Karpas-422 (cell line): ENCODE results near the gene WAC. TPM values are rescaled to one million over a fixed set of nuclear protein-coding genes. Genes with fewer than 3 reads are reported as not detected.
A peak's percentile ranks its signal among the peaks of the same experiment; 100 is the strongest.
"Not testable (repeated sequence)": the region's sequence is repeated elsewhere in the genome, so short reads cannot be mapped to it uniquely, and the experiment has no call there.

ENCODE experiments used
- DNase-seq: peaks from one replicate; pipeline ENCODE4 v3.0.0-alpha.2; 2015
- H2AFZ ChIP-seq: fragments of 200-600 bp; sonication (generic); 2 replicates; pipeline ENCODE4 v1.6.1; 2014; ENCODE audit warnings: antibody characterized with exemption, low read length, mixed read lengths
- H3K27ac ChIP-seq: fragments of 200-600 bp; sonication (generic); 2 replicates; pipeline ENCODE4 v1.5.1; 2014; ENCODE audit warnings: mild to moderate bottlenecking, low read length, moderate library complexity
- H3K27me3 ChIP-seq: fragments of 200-600 bp; sonication (generic); 2 replicates; pipeline ENCODE4 v1.6.1; 2014; ENCODE audit warnings: low read length, mixed read lengths
- H3K36me3 ChIP-seq: fragments of 200-600 bp; sonication (generic); 2 replicates; pipeline ENCODE4 v1.6.1; 2014; ENCODE audit warnings: low read length, mixed read lengths; ENCODE audit not compliant: insufficient read depth
- H3K4me1 ChIP-seq: fragments of 200-600 bp; sonication (generic); 2 replicates; pipeline ENCODE4 v1.6.1; 2014; ENCODE audit warnings: mild to moderate bottlenecking, low read length, mixed read lengths
- H3K4me2 ChIP-seq: fragments of 200-600 bp; sonication (generic); 2 replicates; pipeline ENCODE4 v1.6.1; 2014; ENCODE audit warnings: low read length, low read depth, mild to moderate bottlenecking; ENCODE audit not compliant: poor library complexity, severe bottlenecking
- H3K4me3 ChIP-seq: fragments of 200-600 bp; sonication (generic); 2 replicates; pipeline ENCODE4 v1.5.1; 2014; ENCODE audit warnings: mild to moderate bottlenecking, antibody characterized with exemption, low read length, mixed read lengths
- H3K79me2 ChIP-seq: fragments of 200-600 bp; sonication (generic); 2 replicates; pipeline ENCODE4 v1.6.1; 2014; ENCODE audit warnings: mild to moderate bottlenecking, low read length, mixed read lengths
- H3K9ac ChIP-seq: fragments of 200-600 bp; sonication (generic); 2 replicates; pipeline ENCODE4 v1.6.0; 2014; ENCODE audit warnings: low read length
- H3K9me2 ChIP-seq: fragments of 200-600 bp; sonication (generic), shearing (Covaris generic); replicated peaks from 2 replicates; pipeline ENCODE4 v1.6.0; 2014; ENCODE audit warnings: mild to moderate bottlenecking, low read length, moderate library complexity; ENCODE audit not compliant: insufficient read depth
- H3K9me3 ChIP-seq: fragments of 300-700, 200-600 bp; sonication (generic); 2 replicates; pipeline ENCODE4 v1.6.1; 2014; ENCODE audit warnings: low read length, mixed read lengths
- H4K20me1 ChIP-seq: fragments of 200-600 bp; sonication (generic); 2 replicates; pipeline ENCODE4 v1.6.1; 2014; ENCODE audit warnings: mild to moderate bottlenecking, antibody characterized with exemption, low read length, low read depth; ENCODE audit not compliant: insufficient read depth
- total RNA-seq: library from RNA; depleted of rRNA; stranded (reverse); fragments of >200 nt; shearing (Covaris generic); gene quantifications from 2 replicates; pipeline ENCODE4 v1.2.3, GENCODE V29; 2014; ENCODE audit warnings: low replicate concordance; rRNA removed

The WAC gene, protein sequence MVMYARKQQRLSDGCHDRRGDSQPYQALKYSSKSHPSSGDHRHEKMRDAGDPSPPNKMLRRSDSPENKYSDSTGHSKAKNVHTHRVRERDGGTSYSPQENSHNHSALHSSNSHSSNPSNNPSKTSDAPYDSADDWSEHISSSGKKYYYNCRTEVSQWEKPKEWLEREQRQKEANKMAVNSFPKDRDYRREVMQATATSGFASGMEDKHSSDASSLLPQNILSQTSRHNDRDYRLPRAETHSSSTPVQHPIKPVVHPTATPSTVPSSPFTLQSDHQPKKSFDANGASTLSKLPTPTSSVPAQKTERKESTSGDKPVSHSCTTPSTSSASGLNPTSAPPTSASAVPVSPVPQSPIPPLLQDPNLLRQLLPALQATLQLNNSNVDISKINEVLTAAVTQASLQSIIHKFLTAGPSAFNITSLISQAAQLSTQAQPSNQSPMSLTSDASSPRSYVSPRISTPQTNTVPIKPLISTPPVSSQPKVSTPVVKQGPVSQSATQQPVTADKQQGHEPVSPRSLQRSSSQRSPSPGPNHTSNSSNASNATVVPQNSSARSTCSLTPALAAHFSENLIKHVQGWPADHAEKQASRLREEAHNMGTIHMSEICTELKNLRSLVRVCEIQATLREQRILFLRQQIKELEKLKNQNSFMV
- 102 and 156 TPM in 2 replicates for total RNA-seq

DNA sequence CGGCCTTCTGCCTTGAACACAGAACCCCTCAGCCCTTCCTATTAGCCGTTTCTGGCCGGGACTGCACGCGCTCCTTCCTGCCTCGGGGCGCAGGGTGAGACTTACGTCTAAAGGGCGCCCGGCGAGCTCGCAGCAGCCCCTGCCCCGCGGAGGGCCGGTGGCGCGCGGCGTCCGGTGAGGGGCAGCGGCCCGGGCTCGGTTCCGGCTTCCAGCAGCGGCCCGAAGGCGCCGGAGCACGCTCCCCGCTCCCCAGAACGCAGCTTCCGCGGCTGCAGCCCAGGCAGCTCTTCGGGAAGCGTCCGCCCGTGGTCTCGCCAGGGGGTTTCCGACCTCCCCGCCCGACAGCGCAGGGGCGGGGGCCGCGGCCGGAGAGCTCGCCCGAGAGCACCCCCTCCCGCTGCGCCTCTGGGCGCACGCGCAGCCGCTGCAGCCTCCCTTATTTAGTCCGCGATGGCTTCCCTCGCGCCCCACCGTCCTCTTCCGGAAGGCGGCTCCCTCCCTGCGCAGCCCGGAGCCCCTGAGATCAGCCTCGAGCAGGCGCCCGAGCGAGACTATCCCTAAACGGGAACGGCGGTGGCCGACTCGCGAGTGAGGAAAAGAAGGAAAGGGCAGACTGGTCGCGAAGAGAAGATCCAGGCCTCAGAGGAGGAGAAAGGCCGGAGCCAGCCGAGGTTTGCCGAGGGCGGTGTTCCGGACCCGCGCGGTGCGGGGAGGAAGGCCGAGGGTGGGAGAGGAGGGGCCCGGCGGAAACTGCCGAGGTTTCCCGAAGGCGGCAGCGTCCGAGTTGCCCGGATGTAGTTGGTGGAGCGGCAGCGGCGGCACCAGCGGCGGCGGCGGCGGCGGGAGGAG lies at the start of gene WAC:
Gene WAC (plus strand): TSS at position 782 of the 849 bp plus-strand sequence. CDS start 462 bp downstream, outside the sequence.
- peaks cover 61% of the 10 kb centered on the region for H3K79me2 ChIP-seq
- peaks cover 13% of the 10 kb centered on the region for H4K20me1 ChIP-seq
- H3K27me3 ChIP-seq: no peaks in the 10 kb centered on the region
- peaks cover 42% of the 10 kb centered on the region for H3K4me1 ChIP-seq
- no peaks in the 10 kb centered on the region for H3K9me2 ChIP-seq
- peak within 1 kb of the TSS; percentile 89 for H3K27ac ChIP-seq
- DNase-seq: peak; percentile 98
- H3K4me2 ChIP-seq: peak within 1 kb of the TSS; percentile 87
- H3K4me3 ChIP-seq: peak within 1 kb of the TSS; percentile 97
- H2AFZ ChIP-seq: peak within 1 kb of the TSS; percentile 88
- peaks cover 52% of the 10 kb centered on the region for H3K36me3 ChIP-seq
- 0 out of 2 replicates have a peak, but pooled peaks cover 2% of the 10 kb centered on the region for H3K9me3 ChIP-seq
- H3K9ac ChIP-seq: peak within 1 kb of the TSS; percentile 98

DNA sequence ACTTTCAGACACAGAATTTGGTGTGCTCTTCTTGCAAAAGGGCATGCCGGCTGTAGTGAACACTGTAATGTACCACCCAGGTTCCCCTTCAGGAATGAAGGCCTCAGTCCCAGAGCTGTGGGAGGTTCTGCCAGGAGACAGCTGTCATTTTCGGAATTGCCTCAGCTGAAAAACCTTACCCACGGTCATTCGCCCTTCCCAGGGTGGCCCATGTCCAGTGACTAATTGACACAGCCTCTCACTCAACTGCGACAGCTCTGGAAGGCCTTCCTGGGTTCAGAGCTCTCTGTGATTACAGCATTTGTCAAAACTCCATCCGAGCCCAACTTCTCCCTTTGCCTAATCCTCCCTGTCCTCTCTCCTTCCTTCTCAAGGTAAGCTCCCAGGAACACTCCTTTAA lies 43.7 kb upstream of the WAC start:
- DNase-seq: no peak
- H4K20me1 ChIP-seq: no peaks in the 10 kb centered on the region
- no peak overlapping the region for H3K4me3 ChIP-seq
- H3K4me2 ChIP-seq: no peak overlapping the region
- H3K27me3 ChIP-seq: no peaks in the 10 kb centered on the region
- H3K9me3 ChIP-seq: no peaks in the 10 kb centered on the region
- no peak overlapping the region for H3K27ac ChIP-seq
- no peaks in the 10 kb centered on the region for H3K9me2 ChIP-seq
- no peaks in the 10 kb centered on the region for H3K4me1 ChIP-seq
- no peaks in the 10 kb centered on the region for H3K36me3 ChIP-seq
- H3K79me2 ChIP-seq: no peaks in the 10 kb centered on the region
- H3K9ac ChIP-seq: no peak overlapping the region
- no peak overlapping the region for H2AFZ ChIP-seq

DNA sequence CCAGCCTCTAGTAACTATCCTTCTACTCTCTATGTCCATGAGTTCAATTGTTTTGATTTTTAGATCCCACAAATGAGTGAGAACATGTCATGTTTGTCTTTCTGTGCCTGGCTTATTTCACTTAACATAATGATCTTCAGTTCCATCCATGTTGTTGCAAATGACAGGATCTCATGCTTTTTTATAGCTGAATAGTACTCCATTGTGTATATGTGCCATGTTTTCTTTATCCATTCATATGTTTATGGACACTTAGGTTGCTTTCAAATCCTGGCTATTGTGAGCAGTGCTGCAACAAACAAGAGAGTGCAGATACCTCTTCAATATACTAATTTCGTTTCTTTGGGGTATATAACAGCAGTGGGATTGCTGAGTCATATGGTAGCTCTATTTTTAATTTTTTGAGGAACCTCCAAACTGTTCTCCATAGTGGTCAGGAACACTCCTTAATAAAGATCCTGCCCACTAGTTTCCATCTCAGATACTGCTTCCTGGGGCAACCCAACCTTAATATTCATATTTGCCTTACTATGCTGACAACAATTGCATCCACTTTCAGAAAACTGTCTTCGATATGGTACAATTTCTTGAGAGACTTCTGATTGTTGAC lies 42.6 kb upstream of the WAC start:
- not testable (repeated sequence) for DNase-seq, H3K27ac ChIP-seq, H3K4me1 ChIP-seq, H3K4me3 ChIP-seq, H3K9me2 ChIP-seq, H3K79me2 ChIP-seq, H3K4me2 ChIP-seq, H3K27me3 ChIP-seq, H3K36me3 ChIP-seq, H3K9me3 ChIP-seq, H4K20me1 ChIP-seq, H3K9ac ChIP-seq, H2AFZ ChIP-seq

DNA sequence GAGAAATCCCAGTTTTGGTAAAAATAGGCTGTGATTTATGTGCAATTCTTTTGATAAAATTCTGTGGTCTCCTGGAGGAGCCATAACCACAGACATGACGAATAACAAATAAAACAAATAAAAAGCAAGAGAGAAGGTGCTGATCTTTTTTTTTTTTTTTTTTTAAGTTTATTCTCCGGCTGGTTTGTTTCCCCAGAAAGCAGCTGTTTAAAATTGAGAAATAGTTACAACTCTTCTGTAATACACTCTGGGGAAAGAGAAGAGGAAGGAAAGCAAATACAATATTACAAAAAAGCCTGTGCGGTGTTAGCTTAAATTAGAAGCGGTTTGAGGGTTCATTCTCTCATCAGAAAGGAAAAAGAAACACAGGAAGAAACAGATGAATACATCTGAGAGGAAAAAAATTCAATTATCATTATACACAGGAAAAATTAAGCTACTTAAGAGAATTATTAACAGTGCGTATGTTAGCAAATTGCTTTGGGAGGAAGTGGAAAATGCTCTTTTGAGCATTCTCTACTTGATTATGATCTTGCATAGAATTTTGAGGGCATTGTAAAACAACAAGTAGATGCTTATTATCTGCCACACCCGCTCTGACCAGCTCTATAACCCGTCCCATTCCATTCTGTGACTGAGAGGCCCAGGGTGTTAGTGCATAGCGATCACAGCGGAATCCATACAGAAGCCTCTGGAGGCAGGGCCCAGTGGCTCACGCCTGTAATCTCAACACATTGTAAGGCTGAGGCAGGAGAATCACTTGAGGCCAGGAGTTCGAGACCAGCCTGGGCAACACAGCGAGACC lies 40.6 kb upstream of the WAC start:
- H3K27me3 ChIP-seq: no peaks in the 10 kb centered on the region
- no peaks in the 10 kb centered on the region for H3K9me2 ChIP-seq
- H3K9ac ChIP-seq: no peak overlapping the region
- no peaks in the 10 kb centered on the region for H4K20me1 ChIP-seq
- no peak overlapping the region for H3K4me2 ChIP-seq
- no peaks in the 10 kb centered on the region for H3K9me3 ChIP-seq
- no peaks in the 10 kb centered on the region for H3K4me1 ChIP-seq
- no peaks in the 10 kb centered on the region for H3K36me3 ChIP-seq
- H2AFZ ChIP-seq: no peak overlapping the region
- no peak overlapping the region for H3K4me3 ChIP-seq
- H3K27ac ChIP-seq: no peak overlapping the region
- no peaks in the 10 kb centered on the region for H3K79me2 ChIP-seq
- DNase-seq: no peak

DNA sequence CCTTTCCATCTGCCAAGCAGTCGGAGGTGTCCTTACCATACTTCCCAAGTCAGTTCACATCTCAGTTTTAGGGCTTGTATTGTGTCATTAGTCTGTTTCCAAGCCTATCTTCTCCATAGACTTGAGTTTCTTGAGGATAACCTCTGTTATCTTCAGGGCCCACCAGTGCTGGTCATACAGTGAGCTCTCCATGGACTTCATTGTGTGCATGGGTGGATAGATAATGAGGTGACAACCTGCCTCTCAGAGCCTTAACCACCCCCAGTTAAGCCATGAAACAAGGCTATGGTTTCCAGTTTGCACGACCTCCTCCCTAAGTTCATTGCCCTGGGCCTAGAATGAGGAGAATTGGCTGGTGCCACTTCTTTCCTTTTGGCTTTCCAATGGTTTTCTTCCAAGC lies 38.5 kb upstream of the WAC start:
- no peak for DNase-seq
- no peak overlapping the region for H3K27ac ChIP-seq
- H3K9me3 ChIP-seq: no peaks in the 10 kb centered on the region
- H3K79me2 ChIP-seq: no peaks in the 10 kb centered on the region
- no peak overlapping the region for H3K9ac ChIP-seq
- H3K27me3 ChIP-seq: no peaks in the 10 kb centered on the region
- H3K4me1 ChIP-seq: no peaks in the 10 kb centered on the region
- H3K4me3 ChIP-seq: no peak overlapping the region
- no peak overlapping the region for H3K4me2 ChIP-seq
- H3K9me2 ChIP-seq: no peaks in the 10 kb centered on the region
- no peaks in the 10 kb centered on the region for H4K20me1 ChIP-seq
- no peaks in the 10 kb centered on the region for H3K36me3 ChIP-seq
- no peak overlapping the region for H2AFZ ChIP-seq

DNA sequence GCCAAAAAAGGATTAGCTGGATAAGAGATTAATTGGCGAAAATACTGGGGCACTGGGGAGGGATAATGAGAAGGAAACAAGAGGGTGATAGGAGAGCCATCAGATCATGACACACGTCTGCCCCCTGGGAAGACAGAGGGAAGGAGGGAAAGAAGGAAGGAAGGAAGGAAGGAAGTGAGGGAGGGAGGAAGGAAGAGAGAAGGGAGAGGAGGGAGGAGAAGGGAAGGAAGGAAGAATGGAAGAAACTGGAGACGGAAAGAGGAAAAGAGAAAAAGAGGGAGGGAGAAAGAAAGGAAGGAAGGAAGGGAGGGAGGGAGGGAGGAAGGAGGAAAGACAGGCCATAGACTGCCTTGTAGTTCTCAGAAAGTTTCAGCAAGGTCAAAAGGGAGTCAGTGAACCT lies 37.8 kb upstream of the WAC start:
- Histone ChIP-seq H3K4me1 (no peaks in the 10 kb centered on the region), H3K27me3 (no peaks in the 10 kb centered on the region), H3K4me2 (no peak overlapping the region), H3K9me2 (no peaks in the 10 kb centered on the region), H4K20me1 (no peaks in the 10 kb centered on the region), H3K36me3 (no peaks in the 10 kb centered on the region), H2AFZ (no peak overlapping the region), H3K9me3 (no peaks in the 10 kb centered on the region), H3K4me3 (no peak overlapping the region), H3K9ac (no peak overlapping the region), H3K79me2 (no peaks in the 10 kb centered on the region), H3K27ac (no peak overlapping the region)
- DNase-seq: no peak

DNA sequence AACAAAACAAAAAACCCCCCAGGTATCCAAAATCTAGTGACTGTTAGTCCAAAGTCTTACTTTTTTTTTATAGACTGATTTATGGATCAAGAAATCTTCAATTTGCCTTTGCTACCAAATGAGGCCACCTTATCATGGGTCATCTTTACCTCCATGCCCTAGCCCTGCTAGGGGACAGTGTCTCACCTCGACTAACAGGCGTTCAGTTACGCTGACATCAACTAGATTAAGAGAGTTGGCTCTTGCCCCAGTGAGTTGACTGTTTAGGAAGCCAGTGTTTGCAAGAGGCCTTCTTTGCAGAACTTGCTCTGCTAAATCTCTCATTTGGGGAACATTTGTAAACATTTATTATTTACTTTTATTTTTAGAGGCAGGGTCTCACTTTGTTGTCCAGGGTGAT lies 36.9 kb upstream of the WAC start:
- Histone ChIP-seq H4K20me1 (no peaks in the 10 kb centered on the region), H3K9me3 (no peaks in the 10 kb centered on the region), H3K36me3 (no peaks in the 10 kb centered on the region), H3K79me2 (no peaks in the 10 kb centered on the region), H3K27me3 (no peaks in the 10 kb centered on the region), H3K9ac (no peak overlapping the region), H3K4me2 (no peak overlapping the region), H3K9me2 (no peaks in the 10 kb centered on the region), H2AFZ (no peak overlapping the region), H3K4me3 (no peak overlapping the region), H3K27ac (no peak overlapping the region), H3K4me1 (no peaks in the 10 kb centered on the region)
- DNase-seq: no peak
